Effector memory CD8-positive, alpha-beta T cell (primary cell): ENCODE results near the gene TEX261.

ENCODE experiments used
- ATAC-seq: fragments of 150-1000 bp; cut with Tn5 transposase; replicated peaks from 2 replicates; pipeline ENCODE4 v1.10.0; 2021; ENCODE audit warnings: mild to moderate bottlenecking, moderate library complexity
- DNase-seq, 3 experiments: peaks; one replicate each; pipeline ENCODE4 v3.0.0; 2021
- H3K27ac Mint-ChIP-seq, 2 donors: one replicate each; pipeline ENCODE4 v1.8.0; 2022; ENCODE audit warnings: mild to moderate bottlenecking in 2 of 2, mixed read lengths in 2 of 2, moderate library complexity in 2 of 2
- H3K27me3 Mint-ChIP-seq, 2 donors: one replicate each; pipeline ENCODE4 v1.8.0; 2022; ENCODE audit warnings: mixed read lengths in 2 of 2
- H3K36me3 Mint-ChIP-seq: one replicate; pipeline ENCODE4 v1.8.0; 2022; ENCODE audit warnings: mild to moderate bottlenecking, moderate library complexity, mixed read lengths; ENCODE audit not compliant: insufficient read depth
- H3K4me1 Mint-ChIP-seq, 2 donors: one replicate each; pipeline ENCODE4 v1.8.0; 2022; ENCODE audit warnings: low read depth in 2 of 2, mixed read lengths in 2 of 2
- H3K4me3 Mint-ChIP-seq, 2 donors: one replicate each; pipeline ENCODE4 v1.8.0; 2022; ENCODE audit warnings: mild to moderate bottlenecking in 2 of 2, mixed read lengths in 2 of 2, moderate library complexity in 2 of 2
- H3K9me3 Mint-ChIP-seq, 2 donors: one replicate each; pipeline ENCODE4 v1.8.0; 2022; ENCODE audit warnings: mixed read lengths in 2 of 2

The TEX261 gene

GRCh38 chr2:70956141-70956540 is 38.5 kb downstream of the TEX261 start:
- H3K27ac Mint-ChIP-seq = no peak overlapping the region
- ATAC-seq (no peak), DNase-seq (no peak)
- no peaks in the 10 kb centered on the region for H3K36me3 Mint-ChIP-seq
- H3K9me3 Mint-ChIP-seq = no peaks in the 10 kb centered on the region
- peaks cover 3 to 5% of the 10 kb centered on the region in 2 donors for H3K4me1 Mint-ChIP-seq
- peaks cover 45 to 71% of the 10 kb centered on the region in 2 donors for H3K27me3 Mint-ChIP-seq
- H3K4me3 Mint-ChIP-seq = no peak overlapping the region

GRCh38 chr2:70954886-70955285 is 39.8 kb downstream of the TEX261 start:
- peaks cover 3 to 5% of the 10 kb centered on the region in 2 donors for H3K4me1 Mint-ChIP-seq
- no peak overlapping the region for H3K4me3 Mint-ChIP-seq
- DNase-seq (no peak), ATAC-seq (no peak)
- H3K9me3 Mint-ChIP-seq = no peaks in the 10 kb centered on the region
- peaks cover 41 to 59% of the 10 kb centered on the region in 2 donors for H3K27me3 Mint-ChIP-seq
- no peak overlapping the region for H3K27ac Mint-ChIP-seq
- no peaks in the 10 kb centered on the region for H3K36me3 Mint-ChIP-seq

GRCh38 chr2:70949086-70949485 is 45.6 kb downstream of the TEX261 start:
- ATAC-seq (no peak), DNase-seq (no peak)
- peaks cover 25 to 55% of the 10 kb centered on the region in 2 donors for H3K27me3 Mint-ChIP-seq
- no peak overlapping the region for H3K27ac Mint-ChIP-seq
- H3K9me3 Mint-ChIP-seq = no peaks in the 10 kb centered on the region
- no peak overlapping the region for H3K4me3 Mint-ChIP-seq
- peaks cover 3% of the 10 kb centered on the region for H3K36me3 Mint-ChIP-seq
- peaks cover 12 to 18% of the 10 kb centered on the region in 2 donors for H3K4me1 Mint-ChIP-seq

GRCh38 chr2:70948337-70949003 is 46.2 kb downstream of the TEX261 start:
- peak; percentile 93 for ATAC-seq
- Mint-ChIP-seq H3K27me3 (peaks cover 19 to 61% of the 10 kb centered on the region in 2 donors), H3K4me1 (peaks cover 12 to 18% of the 10 kb centered on the region in 2 donors), H3K9me3 (no peaks in the 10 kb centered on the region), H3K4me3 (peak overlapping the region; percentile 77 to 89), H3K36me3 (peaks cover 3% of the 10 kb centered on the region), H3K27ac (no peak overlapping the region)
- DNase-seq = peak; percentile 68 to 78 (median 69)

- peaks cover 3% of the 10 kb centered on the region for H3K36me3 Mint-ChIP-seq
- H3K4me1 Mint-ChIP-seq = peaks cover 12 to 18% of the 10 kb centered on the region in 2 donors
- ATAC-seq = no peak
- H3K4me3 Mint-ChIP-seq = peak overlapping the region; percentile 77 to 89
- H3K27ac Mint-ChIP-seq = no peak overlapping the region
- peaks cover 15 to 68% of the 10 kb centered on the region in 2 donors for H3K27me3 Mint-ChIP-seq
- DNase-seq = no peak
- no peaks in the 10 kb centered on the region for H3K9me3 Mint-ChIP-seq
Observed at GRCh38 chr2:70947556-70948184, 47.0 kb downstream of the TEX261 start.

- peaks cover 3% of the 10 kb centered on the region for H3K36me3 Mint-ChIP-seq
- H3K27me3 Mint-ChIP-seq = peaks cover 15 to 68% of the 10 kb centered on the region in 2 donors
- peak; percentile 40 to 54 (median 44) for DNase-seq
- H3K4me3 Mint-ChIP-seq = peak overlapping the region in 1 of 2 donors; percentile 5
- peak; percentile 50 for ATAC-seq
- H3K9me3 Mint-ChIP-seq = no peaks in the 10 kb centered on the region
- H3K4me1 Mint-ChIP-seq = peaks cover 12 to 18% of the 10 kb centered on the region in 2 donors
- no peak overlapping the region for H3K27ac Mint-ChIP-seq
Observed at GRCh38 chr2:70946832-70947442, 47.7 kb downstream of the TEX261 start.

GRCh38 chr2:70944111-70944690 is 50.5 kb downstream of the TEX261 start:
- H3K4me1 Mint-ChIP-seq = peaks cover 12 to 18% of the 10 kb centered on the region in 2 donors
- no peak for ATAC-seq
- no peak for DNase-seq
- peaks cover 3% of the 10 kb centered on the region for H3K36me3 Mint-ChIP-seq
- no peak overlapping the region for H3K4me3 Mint-ChIP-seq
- no peaks in the 10 kb centered on the region for H3K9me3 Mint-ChIP-seq
- H3K27me3 Mint-ChIP-seq = peaks cover 15 to 82% of the 10 kb centered on the region in 2 donors
- no peak overlapping the region for H3K27ac Mint-ChIP-seq

- Mint-ChIP-seq H3K36me3 (peaks cover 3% of the 10 kb centered on the region), H3K9me3 (no peaks in the 10 kb centered on the region), H3K27ac (no peak overlapping the region), H3K4me1 (peaks cover 9 to 16% of the 10 kb centered on the region in 2 donors), H3K4me3 (no peak overlapping the region), H3K27me3 (peaks cover 13 to 85% of the 10 kb centered on the region in 2 donors)
- DNase-seq (no peak), ATAC-seq (no peak)
Observed at GRCh38 chr2:70943205-70943871, 51.3 kb downstream of the TEX261 start.

GRCh38 chr2:70942396-70943204 is 52.1 kb downstream of the TEX261 start:
- H3K27ac Mint-ChIP-seq = no peak overlapping the region
- H3K36me3 Mint-ChIP-seq = no peaks in the 10 kb centered on the region
- H3K9me3 Mint-ChIP-seq = no peaks in the 10 kb centered on the region
- ATAC-seq = no peak
- peaks cover 6 to 85% of the 10 kb centered on the region in 2 donors for H3K27me3 Mint-ChIP-seq
- DNase-seq = no peak
- peaks cover 3 to 9% of the 10 kb centered on the region in 2 donors for H3K4me1 Mint-ChIP-seq
- no peak overlapping the region for H3K4me3 Mint-ChIP-seq

- no peak for DNase-seq
- no peaks in the 10 kb centered on the region for H3K9me3 Mint-ChIP-seq
- peaks cover 2 to 86% of the 10 kb centered on the region in 2 donors for H3K27me3 Mint-ChIP-seq
- peaks cover 0 to 2% of the 10 kb centered on the region in 2 donors for H3K4me1 Mint-ChIP-seq
- no peak overlapping the region for H3K4me3 Mint-ChIP-seq
- H3K27ac Mint-ChIP-seq = no peak overlapping the region
- H3K36me3 Mint-ChIP-seq = no peaks in the 10 kb centered on the region
- no peak for ATAC-seq
Observed at GRCh38 chr2:70941701-70942100, 53.0 kb downstream of the TEX261 start.

- Mint-ChIP-seq H3K4me3 (no peak overlapping the region), H3K27ac (no peak overlapping the region)
Observed at GRCh38 chr2:70941186-70941585, 53.5 kb downstream of the TEX261 start.

GRCh38 chr2:70939839-70940580 is 54.7 kb downstream of the TEX261 start:
- Mint-ChIP-seq H3K4me1 (no peaks in the 10 kb centered on the region), H3K9me3 (no peaks in the 10 kb centered on the region), H3K27ac (no peak overlapping the region), H3K27me3 (peaks cover 5 to 86% of the 10 kb centered on the region in 2 donors), H3K4me3 (no peak overlapping the region), H3K36me3 (no peaks in the 10 kb centered on the region)
- no peak for ATAC-seq
- DNase-seq = no peak

More at GRCh38 chr2:70941186-70941585, 53.5 kb downstream of the TEX261 start:
- Mint-ChIP-seq H3K4me1 (no peaks in the 10 kb centered on the region), H3K27me3 (peaks cover 0 to 86% of the 10 kb centered on the region in 2 donors), H3K36me3 (no peaks in the 10 kb centered on the region), H3K9me3 (no peaks in the 10 kb centered on the region)
- DNase-seq = no peak
- ATAC-seq = no peak
